SK-MEL-5 (cell line): Measurements from ENCODE around the gene PKP1. TPM values are rescaled to one million over a fixed set of nuclear protein-coding genes. Genes with fewer than 3 reads are reported as not detected.

Experiments
- DNase-seq: peaks from one replicate; pipeline ENCODE4 v3.0.0-alpha.2; 2016; ENCODE audit warnings: low read depth, low spot score
- in situ Hi-C: cut with HindIII; loops from 2 replicates; pipeline ENCODE4 v1.10.0; 2016; ENCODE audit warnings: low sequenced_read_pairs, high pct_unique_total_duplicates, low pct_unique_long_range_greater_than_20kb
- total RNA-seq: library from RNA; depleted of rRNA; stranded (reverse); fragments of >200 nt; shearing (Covaris generic); gene quantifications from 2 replicates; pipeline ENCODE4 v1.2.3, GENCODE V29; 2014; rRNA removed

Gene PKP1
- total RNA-seq, 1 experiment from 2014 or later = not detected

GRCh38 chr1:201364808-201365105, 81.5 kb downstream of the PKP1 start:
- no peak for DNase-seq
- in situ Hi-C loops = no loop called here

- no peak for DNase-seq
- in situ Hi-C loops = no loop called here
Observed at GRCh38 chr1:201365251-201365650, 81.9 kb downstream of the PKP1 start.

- DNase-seq = no peak
- in situ Hi-C loops = no loop called here
Observed at GRCh38 chr1:201366696-201367095, 83.4 kb downstream of the PKP1 start.

- DNase-seq = no peak
- in situ Hi-C loops = no loop called here
Observed at GRCh38 chr1:201369209-201369608, 85.9 kb downstream of the PKP1 start.

GRCh38 chr1:201370500-201370899, 87.2 kb downstream of the PKP1 start:
- in situ Hi-C loops = no loop called here
- DNase-seq = no peak

GRCh38 chr1:201371276-201371675, 88.0 kb downstream of the PKP1 start:
- DNase-seq = no peak
- in situ Hi-C loops = no loop called here

GRCh38 chr1:201371792-201372191, 88.5 kb downstream of the PKP1 start:
- DNase-seq = no peak
- in situ Hi-C loops = no loop called here

GRCh38 chr1:201374364-201374763, 91.1 kb downstream of the PKP1 start:
- DNase-seq = no peak
- in situ Hi-C loops = no loop called here

GRCh38 chr1:201375169-201375568, 91.9 kb downstream of the PKP1 start:
- in situ Hi-C loops = no loop called here
- DNase-seq = peak; percentile 40

- in situ Hi-C loops = no loop called here
Observed at GRCh38 chr1:201376107-201376463, 92.8 kb downstream of the PKP1 start.

GRCh38 chr1:201376464-201377374, 93.4 kb downstream of the PKP1 start:
- in situ Hi-C loops = no loop called here

More at GRCh38 chr1:201376107-201376463, 92.8 kb downstream of the PKP1 start:
- no peak for DNase-seq

GRCh38 chr1:201377611-201378092, 94.3 kb downstream of the PKP1 start, which contains the start of gene TNNT2:
Gene TNNT2 (minus strand): TSS chr1:201377680. CDS start chr1:201373254, 4,426 bp downstream.
- in situ Hi-C loops = no loop called here
- DNase-seq = no peak

More at GRCh38 chr1:201376464-201377374, 93.4 kb downstream of the PKP1 start:
- peak; percentile 67 for DNase-seq

- DNase-seq = no peak
- in situ Hi-C loops = no loop called here
Observed at GRCh38 chr1:201378804-201379203, 95.5 kb downstream of the PKP1 start.

GRCh38 chr1:201379733-201380242, 96.5 kb downstream of the PKP1 start:
- in situ Hi-C loops = no loop called here
- no peak for DNase-seq

GRCh38 chr1:201381130-201381529, 97.8 kb downstream of the PKP1 start:
- DNase-seq = no peak
- in situ Hi-C loops = no loop called here

Other genes with a start within 250 kb of the PKP1 start
- 0.05 TPM in 1 of 2 replicates, not detected in the other for gene CACNA1S, start 171.1 kb upstream of the PKP1 start, total RNA-seq
- gene ASCL5, start 156.3 kb upstream of the PKP1 start, total RNA-seq = not detected in 2 replicates
- 126 and 132 TPM in 2 replicates for gene TMEM9, start 129.0 kb upstream of the PKP1 start, total RNA-seq
- 0.19 and 0.50 TPM in 2 replicates for gene IGFN1, start 92.7 kb upstream of the PKP1 start, total RNA-seq
- gene TNNT2, start 94.2 kb downstream of the PKP1 start, total RNA-seq = not detected in 2 replicates
- gene LAD1, start 115.8 kb downstream of the PKP1 start, total RNA-seq = 0.34 and 0.83 TPM in 2 replicates
- not detected in 2 replicates for gene TNNI1, start 138.2 kb downstream of the PKP1 start, total RNA-seq
- 36.1 and 36.9 TPM in 2 replicates for gene PHLDA3, start 185.7 kb downstream of the PKP1 start, total RNA-seq
- 56.4 and 67.0 TPM in 2 replicates for gene CSRP1, start 223.6 kb downstream of the PKP1 start, total RNA-seq